Activated CD8-positive, alpha-beta memory T cell treated with anti-CD3 and anti-CD28 coated beads, Interleukin-2, amount 50 U/mL, for 24 hours (primary cell): ENCODE measurements around the gene FTL.

Source experiments
- DNase-seq: peaks from one replicate; pipeline ENCODE4 v3.0.0-alpha.2; 2020; ENCODE audit errors: extremely low read depth

Gene FTL

GRCh38 chr19:48945817-48946216 lies 19.3 kb upstream of the FTL start:
- no peak for DNase-seq

- no peak for DNase-seq
These were observed 18.4 kb upstream of the FTL start for GRCh38 chr19:48946463-48947257.

- no peak for DNase-seq
These were observed 17.9 kb upstream of the FTL start for GRCh38 chr19:48947258-48947542.

- DNase-seq, result no peak
These were observed 14.9 kb upstream of the FTL start for GRCh38 chr19:48950159-48950558.

GRCh38 chr19:48950830-48951519 lies 14.1 kb upstream of the FTL start:
- DNase-seq, result no peak

- no peak for DNase-seq
These were observed 12.0 kb upstream of the FTL start for GRCh38 chr19:48953141-48953540.

- DNase-seq, result no peak
These were observed 11.0 kb upstream of the FTL start for GRCh38 chr19:48953990-48954594.

GRCh38 chr19:48954595-48955307 lies 10.4 kb upstream of the FTL start, which contains the start of gene BAX:
Gene BAX, plus strand, starts transcription at chr19:48954875. Its CDS starts 54 bp downstream, at chr19:48954929.
- peak; percentile 88 for DNase-seq

GRCh38 chr19:48955308-48955958 lies 9.7 kb upstream of the FTL start:
- no peak for DNase-seq

- no peak for DNase-seq
These were observed 7.1 kb upstream of the FTL start for GRCh38 chr19:48958006-48958405.

- no peak for DNase-seq
These were observed 5.5 kb upstream of the FTL start for GRCh38 chr19:48959341-48960239.

GRCh38 chr19:48961051-48961649 lies 4.0 kb upstream of the FTL start:
- no peak for DNase-seq

- DNase-seq, result no peak
These were observed 3.5 kb upstream of the FTL start for GRCh38 chr19:48961673-48962028.

- no peak for DNase-seq
These were observed 2.9 kb upstream of the FTL start for GRCh38 chr19:48962029-48962848.

GRCh38 chr19:48962849-48963165 lies 2.3 kb upstream of the FTL start:
- DNase-seq, result no peak

- peak; percentile 44 for DNase-seq
These were observed 1.5 kb upstream of the FTL start for GRCh38 chr19:48963371-48964204.

- DNase-seq, result no peak
These were observed 687 bp upstream of the FTL start for GRCh38 chr19:48964205-48965039.
